Measurements from ENCODE around the gene PCMT1. TPM values are rescaled to one million over a fixed set of nuclear protein-coding genes. Genes with fewer than 3 reads are reported as not detected.

The PCMT1 gene
- total and polyA plus RNA-seq, 2 of the 13 experiments (the other 11 are each of a cell fraction or from before 2014, with no cell fraction given), result 112 to 169 TPM

GRCh38 chr6:149840345-149841075 lies 91.0 kb downstream of the PCMT1 start (continued):
- no peak for TF ChIP-seq ATF1 (CRISPR knock-in tag; IDR thresholded peaks at IDR 0.05)
- peak; percentile 36; the same call in 1 of the 2 replicates for TF ChIP-seq ZNF687 (CRISPR knock-in tag; IDR thresholded peaks at IDR 0.05)
- TF ChIP-seq YEATS2 (CRISPR knock-in tag; IDR thresholded peaks at IDR 0.05; ENCODE audit: borderline replicate concordance), result peak; percentile 42; the same call in 1 of the 2 replicates
- TF ChIP-seq SALL1 (CRISPR knock-in tag; IDR thresholded peaks at IDR 0.05), result peak; percentile 71
- TF ChIP-seq STAG1 (CRISPR knock-in tag; IDR thresholded peaks at IDR 0.05), result peak; percentile 95
- no peak for TF ChIP-seq ZNF282 (IDR thresholded peaks at IDR 0.05; ENCODE audit: partially characterized antibody)
- TF ChIP-seq SMC3 (IDR thresholded peaks at IDR 0.05; ENCODE audit: low read length), result peak; percentile 99
- TF ChIP-seq, protein P1, sequence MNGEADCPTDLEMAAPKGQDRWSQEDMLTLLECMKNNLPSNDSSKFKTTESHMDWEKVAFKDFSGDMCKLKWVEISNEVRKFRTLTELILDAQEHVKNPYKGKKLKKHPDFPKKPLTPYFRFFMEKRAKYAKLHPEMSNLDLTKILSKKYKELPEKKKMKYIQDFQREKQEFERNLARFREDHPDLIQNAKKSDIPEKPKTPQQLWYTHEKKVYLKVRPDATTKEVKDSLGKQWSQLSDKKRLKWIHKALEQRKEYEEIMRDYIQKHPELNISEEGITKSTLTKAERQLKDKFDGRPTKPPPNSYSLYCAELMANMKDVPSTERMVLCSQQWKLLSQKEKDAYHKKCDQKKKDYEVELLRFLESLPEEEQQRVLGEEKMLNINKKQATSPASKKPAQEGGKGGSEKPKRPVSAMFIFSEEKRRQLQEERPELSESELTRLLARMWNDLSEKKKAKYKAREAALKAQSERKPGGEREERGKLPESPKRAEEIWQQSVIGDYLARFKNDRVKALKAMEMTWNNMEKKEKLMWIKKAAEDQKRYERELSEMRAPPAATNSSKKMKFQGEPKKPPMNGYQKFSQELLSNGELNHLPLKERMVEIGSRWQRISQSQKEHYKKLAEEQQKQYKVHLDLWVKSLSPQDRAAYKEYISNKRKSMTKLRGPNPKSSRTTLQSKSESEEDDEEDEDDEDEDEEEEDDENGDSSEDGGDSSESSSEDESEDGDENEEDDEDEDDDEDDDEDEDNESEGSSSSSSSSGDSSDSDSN (CRISPR knock-in tag; IDR thresholded peaks at IDR 0.05), result peak; percentile 21; the same call in 1 of the 2 replicates
- no peak for TF ChIP-seq MAZ (IDR thresholded peaks at IDR 0.05; ENCODE audit: borderline replicate concordance, low read depth, low read length)
- TF ChIP-seq MAZ (CRISPR knock-in tag; IDR thresholded peaks at IDR 0.05; ENCODE audit: low read depth), result 0 out of 2 replicates have a peak, but pooled peaks have one; percentile 23
- TF ChIP-seq, protein P2, sequence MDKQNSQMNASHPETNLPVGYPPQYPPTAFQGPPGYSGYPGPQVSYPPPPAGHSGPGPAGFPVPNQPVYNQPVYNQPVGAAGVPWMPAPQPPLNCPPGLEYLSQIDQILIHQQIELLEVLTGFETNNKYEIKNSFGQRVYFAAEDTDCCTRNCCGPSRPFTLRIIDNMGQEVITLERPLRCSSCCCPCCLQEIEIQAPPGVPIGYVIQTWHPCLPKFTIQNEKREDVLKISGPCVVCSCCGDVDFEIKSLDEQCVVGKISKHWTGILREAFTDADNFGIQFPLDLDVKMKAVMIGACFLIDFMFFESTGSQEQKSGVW (CRISPR knock-in tag; IDR thresholded peaks at IDR 0.05; ENCODE audit: borderline replicate concordance), result no peak
- TF ChIP-seq GATAD1 (CRISPR knock-in tag; IDR thresholded peaks at IDR 0.05), result 0 out of 2 replicates have a peak, but pooled peaks have one; percentile 23
- TF ChIP-seq ZZZ3 (CRISPR knock-in tag; IDR thresholded peaks at IDR 0.05; ENCODE audit: borderline replicate concordance), result no peak
- TF ChIP-seq DRAP1 (CRISPR knock-in tag; IDR thresholded peaks at IDR 0.05), result 0 out of 2 replicates have a peak, but pooled peaks have one; percentile 22
- TF ChIP-seq ZNF770 (CRISPR knock-in tag; IDR thresholded peaks at IDR 0.05), result 0 out of 2 replicates have a peak, but pooled peaks have one; percentile 17
- TF ChIP-seq CBX5 (CRISPR knock-in tag; IDR thresholded peaks at IDR 0.05; ENCODE audit: borderline replicate concordance), result peak; percentile 63; the same call in 1 of the 2 replicates
- peak; percentile 66; the same call in 1 of the 2 replicates for TF ChIP-seq MEIS1 (CRISPR knock-in tag; IDR thresholded peaks at IDR 0.05; ENCODE audit: borderline replicate concordance)
